Upper lobe of left lung (tissue), 4 donors: Measurements from ENCODE around the gene PLXNA2.

ENCODE experiments used
- CTCF ChIP-seq, 6 experiments: fragments of 450-650 bp in 4 of 6; fragments of 200-600 bp in 2 of 6; sonication (generic) in 2 of 6; IDR thresholded peaks; one replicate each; pipeline ENCODE4 v1.5.1; 2016 to 2019; ENCODE audit warnings: antibody characterized with exemption in 6 of 6
- POLR2AphosphoS5 ChIP-seq, 2 donors: sonication (generic); formaldehyde crosslinking; IDR thresholded peaks; one replicate each; pipeline ENCODE4 v1.5.1; 2017; ENCODE audit warnings: antibody characterized with exemption in 2 of 2

- TF ChIP-seq POLR2AphosphoS5 (IDR thresholded peaks at IDR 0.05): no peak
- TF ChIP-seq CTCF (IDR thresholded peaks at IDR 0.05): no peak
These were observed 133.9 kb downstream of the PLXNA2 start for GRCh38 chr1:208110296-208110695.
